Osteoblast (primary cell): Measurements from ENCODE around the gene ITGA2. TPM values are rescaled to one million over a fixed set of nuclear protein-coding genes. Genes with fewer than 3 reads are reported as not detected.

Experiments
- DNase-seq: peaks from one replicate; pipeline ENCODE4 v3.0.0; 2011; ENCODE audit warnings: low spot score, mixed read lengths; ENCODE audit not compliant: insufficient read length; ENCODE audit errors: missing footprints
- H2AFZ ChIP-seq: 2 replicates; pipeline ENCODE4 v1.6.0; 2011; ENCODE audit warnings: mild to moderate bottlenecking, low read length
- H3K27ac ChIP-seq: 2 replicates; pipeline ENCODE4 v1.5.1; 2011; ENCODE audit warnings: mild to moderate bottlenecking, low read depth, low read length, moderate library complexity
- H3K27me3 ChIP-seq: 2 replicates; pipeline ENCODE4 v1.6.0; 2012; ENCODE audit warnings: mild to moderate bottlenecking, control low read depth, inconsistent platforms, low read length, moderate library complexity; ENCODE audit not compliant: insufficient read depth
- H3K36me3 ChIP-seq: 2 replicates; pipeline ENCODE4 v1.5.1; 2011; ENCODE audit warnings: mild to moderate bottlenecking, low read length, control low read depth, moderate library complexity; ENCODE audit not compliant: insufficient read depth
- H3K4me1 ChIP-seq: 2 replicates; pipeline ENCODE4 v1.5.1; 2011; ENCODE audit warnings: mild to moderate bottlenecking, low read length, control low read depth, moderate library complexity; ENCODE audit not compliant: insufficient read depth
- H3K4me2 ChIP-seq: 2 replicates; pipeline ENCODE4 v1.6.0; 2011; ENCODE audit warnings: mild to moderate bottlenecking, low read length; ENCODE audit not compliant: insufficient read depth
- H3K4me3 ChIP-seq: fragments of 200-600 bp; sonication (generic); 3 replicates; pipeline ENCODE4 v1.5.1; 2012; ENCODE audit warnings: mild to moderate bottlenecking, low read length, inconsistent platforms; ENCODE audit not compliant: insufficient read depth
- H3K79me2 ChIP-seq: 2 replicates; pipeline ENCODE4 v1.6.0; 2012; ENCODE audit warnings: mild to moderate bottlenecking, low read length, control low read depth, inconsistent platforms; ENCODE audit not compliant: insufficient read depth
- H3K9me3 ChIP-seq: 2 replicates; pipeline ENCODE4 v1.5.1; 2011; ENCODE audit warnings: low read depth, low read length, control low read depth
- H4K20me1 ChIP-seq: 2 replicates; pipeline ENCODE4 v1.6.0; 2012; ENCODE audit warnings: mild to moderate bottlenecking, low read length, control low read depth; ENCODE audit not compliant: insufficient read depth
- total RNA-seq: library from RNA; depleted of rRNA; stranded (reverse); fragments of >200 nt; gene quantifications from 2 replicates; pipeline ENCODE4 v1.2.3, GENCODE V29; 2012
- TF ChIP-seq, protein P1 (sequence below): IDR thresholded peaks from 2 replicates; pipeline ENCODE4 v1.5.1; 2011; ENCODE audit warnings: mild to moderate bottlenecking, low read depth, low read length, moderate library complexity; ENCODE audit errors: extremely low read depth

The ITGA2 gene
- total RNA-seq, 1 donor, result 2.9 TPM

DNA sequence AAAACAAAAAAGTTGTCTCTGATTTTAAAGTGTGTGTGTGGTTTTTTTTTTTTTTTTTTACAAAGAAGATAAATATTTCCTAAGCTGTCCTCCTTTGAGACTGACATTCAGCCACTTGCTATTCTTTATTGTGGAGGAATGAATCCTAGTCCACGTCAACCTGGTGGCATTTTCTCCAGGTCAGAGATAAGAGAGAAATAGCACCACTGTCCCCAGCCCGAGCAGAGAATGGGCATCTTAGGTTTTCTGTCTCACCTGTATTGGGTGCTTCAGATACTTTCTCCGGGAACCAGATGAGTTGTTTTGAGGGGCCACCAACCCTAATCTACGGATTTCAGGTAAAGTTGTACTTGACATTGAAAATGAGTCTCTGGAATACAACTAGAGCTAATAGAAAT lies 1.4 kb downstream of the ITGA2 start:
- peaks cover 23% of the 10 kb centered on the region for H3K4me1 ChIP-seq
- H3K27ac ChIP-seq, result no peak overlapping the region
- peak overlapping the region; percentile 91 for H2AFZ ChIP-seq
- peak overlapping the region; percentile 84 for H3K4me3 ChIP-seq
- peaks cover 4% of the 10 kb centered on the region for H3K36me3 ChIP-seq
- peaks cover 30% of the 10 kb centered on the region for H3K79me2 ChIP-seq
- TF ChIP-seq, protein P1, sequence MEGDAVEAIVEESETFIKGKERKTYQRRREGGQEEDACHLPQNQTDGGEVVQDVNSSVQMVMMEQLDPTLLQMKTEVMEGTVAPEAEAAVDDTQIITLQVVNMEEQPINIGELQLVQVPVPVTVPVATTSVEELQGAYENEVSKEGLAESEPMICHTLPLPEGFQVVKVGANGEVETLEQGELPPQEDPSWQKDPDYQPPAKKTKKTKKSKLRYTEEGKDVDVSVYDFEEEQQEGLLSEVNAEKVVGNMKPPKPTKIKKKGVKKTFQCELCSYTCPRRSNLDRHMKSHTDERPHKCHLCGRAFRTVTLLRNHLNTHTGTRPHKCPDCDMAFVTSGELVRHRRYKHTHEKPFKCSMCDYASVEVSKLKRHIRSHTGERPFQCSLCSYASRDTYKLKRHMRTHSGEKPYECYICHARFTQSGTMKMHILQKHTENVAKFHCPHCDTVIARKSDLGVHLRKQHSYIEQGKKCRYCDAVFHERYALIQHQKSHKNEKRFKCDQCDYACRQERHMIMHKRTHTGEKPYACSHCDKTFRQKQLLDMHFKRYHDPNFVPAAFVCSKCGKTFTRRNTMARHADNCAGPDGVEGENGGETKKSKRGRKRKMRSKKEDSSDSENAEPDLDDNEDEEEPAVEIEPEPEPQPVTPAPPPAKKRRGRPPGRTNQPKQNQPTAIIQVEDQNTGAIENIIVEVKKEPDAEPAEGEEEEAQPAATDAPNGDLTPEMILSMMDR, result no peak
- no peaks in the 10 kb centered on the region for H3K9me3 ChIP-seq
- DNase-seq, result no peak
- H3K27me3 ChIP-seq, result no peaks in the 10 kb centered on the region
- peak overlapping the region; percentile 97 for H3K4me2 ChIP-seq
- no peaks in the 10 kb centered on the region for H4K20me1 ChIP-seq

DNA sequence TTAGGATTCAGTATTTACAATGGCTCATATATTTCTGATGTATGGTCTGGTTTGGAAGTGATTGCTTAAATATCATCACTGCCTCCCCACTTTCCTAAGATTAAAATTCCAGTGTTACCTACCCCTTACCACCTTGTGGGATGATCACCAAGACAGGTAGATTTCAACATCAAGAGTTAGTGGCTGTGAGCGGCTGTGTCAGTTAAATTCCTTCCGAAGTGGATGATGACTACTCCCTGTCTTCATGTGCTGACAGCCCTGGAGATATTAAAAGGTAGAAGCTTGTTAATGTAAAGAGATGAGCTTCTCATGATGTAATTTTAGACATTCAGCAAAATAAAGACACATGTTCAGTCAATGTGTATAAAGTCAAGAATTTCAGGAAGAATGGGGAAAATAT lies 4.2 kb downstream of the ITGA2 start:
- Histone ChIP-seq H3K9me3 (no peaks in the 10 kb centered on the region), H3K36me3 (peaks cover 4% of the 10 kb centered on the region), H4K20me1 (no peaks in the 10 kb centered on the region), H3K4me1 (peaks cover 10% of the 10 kb centered on the region), H3K4me2 (no peak overlapping the region), H3K79me2 (peaks cover 39% of the 10 kb centered on the region), H3K27ac (no peak overlapping the region), H2AFZ (no peak overlapping the region), H3K4me3 (no peak overlapping the region), H3K27me3 (no peaks in the 10 kb centered on the region)
- DNase-seq, result no peak
- TF ChIP-seq, protein P1, result no peak

DNA sequence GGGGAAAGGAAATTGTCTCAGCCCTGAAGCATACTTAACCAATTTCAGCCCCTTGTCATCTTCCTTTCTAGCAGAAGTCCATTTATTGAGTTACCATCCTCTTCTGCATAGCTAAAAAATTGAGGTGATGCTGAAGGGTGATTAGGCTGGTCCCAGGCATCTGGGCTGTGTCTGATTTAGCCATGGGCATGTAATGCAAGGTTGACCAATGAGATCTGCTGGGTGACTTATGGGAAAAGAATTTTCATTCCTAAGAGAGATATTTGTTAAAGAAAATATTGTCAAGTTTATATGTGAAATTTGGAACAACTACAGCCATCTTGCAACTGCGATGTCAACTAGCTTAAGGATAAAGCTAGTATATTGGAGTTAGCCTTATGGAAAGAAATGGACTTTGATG lies 5.1 kb downstream of the ITGA2 start:
- H3K9me3 ChIP-seq, result no peaks in the 10 kb centered on the region
- H3K79me2 ChIP-seq, result peaks cover 43% of the 10 kb centered on the region
- no peak for DNase-seq
- H3K4me2 ChIP-seq, result no peak overlapping the region
- H4K20me1 ChIP-seq, result no peaks in the 10 kb centered on the region
- peaks cover 4% of the 10 kb centered on the region for H3K36me3 ChIP-seq
- H3K27ac ChIP-seq, result no peak overlapping the region
- TF ChIP-seq, protein P1, result no peak
- H2AFZ ChIP-seq, result no peak overlapping the region
- H3K4me1 ChIP-seq, result peaks cover 9% of the 10 kb centered on the region
- H3K27me3 ChIP-seq, result no peaks in the 10 kb centered on the region
- no peak overlapping the region for H3K4me3 ChIP-seq

DNA sequence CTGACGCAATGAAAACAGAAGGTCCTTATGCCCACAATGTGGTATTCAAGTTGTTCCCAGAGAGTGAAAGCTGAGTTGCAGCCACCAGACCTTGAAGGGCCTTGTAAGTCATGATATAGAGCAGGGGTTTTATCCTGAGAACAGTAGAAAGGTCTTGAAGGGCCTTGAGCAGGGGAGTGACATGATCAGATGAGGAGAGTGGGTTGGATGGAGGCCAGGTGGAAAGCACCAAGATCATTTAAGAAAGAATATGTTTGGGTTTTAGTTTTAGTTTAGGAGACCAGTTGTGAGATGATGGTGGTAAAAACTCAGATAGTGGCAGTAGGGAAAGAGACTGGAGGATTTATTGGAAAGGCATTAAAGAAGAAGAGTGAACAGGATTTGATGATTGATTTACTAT lies 5.9 kb downstream of the ITGA2 start:
- H3K4me3 ChIP-seq, result no peak overlapping the region
- H3K27me3 ChIP-seq, result no peaks in the 10 kb centered on the region
- TF ChIP-seq, protein P1, result no peak
- no peaks in the 10 kb centered on the region for H3K9me3 ChIP-seq
- peaks cover 43% of the 10 kb centered on the region for H3K79me2 ChIP-seq
- peaks cover 4% of the 10 kb centered on the region for H3K36me3 ChIP-seq
- H3K4me1 ChIP-seq, result peaks cover 17% of the 10 kb centered on the region
- no peak overlapping the region for H3K4me2 ChIP-seq
- H4K20me1 ChIP-seq, result no peaks in the 10 kb centered on the region
- DNase-seq, result no peak
- H3K27ac ChIP-seq, result no peak overlapping the region
- no peak overlapping the region for H2AFZ ChIP-seq
